ENCODE data around the gene TLDC2.

Gene TLDC2

DNA sequence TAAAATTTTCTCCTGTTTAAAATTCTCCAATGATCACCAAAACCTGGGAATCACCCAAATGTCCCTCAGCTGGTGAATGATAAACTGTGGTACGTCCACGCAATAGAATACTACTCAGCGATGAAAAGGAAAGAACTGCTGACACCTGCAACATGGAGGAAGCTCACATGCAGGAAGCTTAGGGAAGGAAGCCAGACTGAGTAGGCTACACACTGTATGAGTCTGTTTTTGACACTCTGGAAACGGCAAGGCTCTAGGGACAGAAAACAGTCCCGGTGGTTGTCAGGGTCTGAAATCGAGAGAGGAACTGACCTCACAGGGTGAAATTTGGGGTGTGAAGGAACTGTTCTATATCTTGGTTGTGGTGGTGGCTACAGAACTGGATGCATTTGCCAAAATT, 25.2 kb upstream of the TLDC2 start:
- no peak for DNase-seq

DNA sequence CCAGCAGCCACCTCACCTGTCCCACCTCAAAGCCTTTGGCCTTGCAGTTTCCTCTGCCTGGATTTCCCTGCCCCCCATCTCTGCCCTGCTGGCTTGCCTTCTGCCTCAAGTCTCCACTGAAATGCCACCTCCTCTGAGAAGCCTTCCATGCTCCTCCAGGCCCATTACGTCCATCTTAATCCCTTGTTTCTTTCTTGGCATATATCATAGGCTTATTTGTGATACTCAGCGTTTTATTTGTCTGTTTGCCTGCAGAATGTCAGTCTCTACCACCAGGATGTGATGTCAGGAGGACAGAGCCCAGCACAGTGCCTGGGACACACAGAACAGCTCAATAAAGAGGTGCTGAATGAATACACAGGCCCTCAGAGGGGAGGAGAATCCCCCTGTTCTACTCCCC, 24.4 kb upstream of the TLDC2 start:
- no peak for DNase-seq

DNA sequence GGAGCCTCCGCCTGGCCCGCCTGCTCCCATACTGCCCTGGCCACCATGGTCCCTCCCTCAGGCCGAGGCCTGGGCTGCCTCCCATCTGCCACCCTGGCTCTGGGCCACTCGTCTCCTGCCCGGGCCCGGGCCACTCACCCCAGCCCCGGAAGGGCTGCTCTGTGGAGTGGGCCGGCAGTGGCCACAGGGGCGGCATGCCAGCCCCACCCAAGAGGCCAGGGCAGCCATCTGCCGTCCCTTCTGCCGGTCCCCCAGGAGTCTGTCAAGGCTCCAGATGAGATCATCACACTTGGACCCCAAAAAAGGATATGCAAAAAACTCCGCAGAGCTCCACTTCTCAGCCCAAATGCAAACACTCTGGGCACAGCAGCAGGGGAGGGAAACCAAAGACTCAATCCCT, 23.8 kb upstream of the TLDC2 start:
- no peak for DNase-seq

DNA sequence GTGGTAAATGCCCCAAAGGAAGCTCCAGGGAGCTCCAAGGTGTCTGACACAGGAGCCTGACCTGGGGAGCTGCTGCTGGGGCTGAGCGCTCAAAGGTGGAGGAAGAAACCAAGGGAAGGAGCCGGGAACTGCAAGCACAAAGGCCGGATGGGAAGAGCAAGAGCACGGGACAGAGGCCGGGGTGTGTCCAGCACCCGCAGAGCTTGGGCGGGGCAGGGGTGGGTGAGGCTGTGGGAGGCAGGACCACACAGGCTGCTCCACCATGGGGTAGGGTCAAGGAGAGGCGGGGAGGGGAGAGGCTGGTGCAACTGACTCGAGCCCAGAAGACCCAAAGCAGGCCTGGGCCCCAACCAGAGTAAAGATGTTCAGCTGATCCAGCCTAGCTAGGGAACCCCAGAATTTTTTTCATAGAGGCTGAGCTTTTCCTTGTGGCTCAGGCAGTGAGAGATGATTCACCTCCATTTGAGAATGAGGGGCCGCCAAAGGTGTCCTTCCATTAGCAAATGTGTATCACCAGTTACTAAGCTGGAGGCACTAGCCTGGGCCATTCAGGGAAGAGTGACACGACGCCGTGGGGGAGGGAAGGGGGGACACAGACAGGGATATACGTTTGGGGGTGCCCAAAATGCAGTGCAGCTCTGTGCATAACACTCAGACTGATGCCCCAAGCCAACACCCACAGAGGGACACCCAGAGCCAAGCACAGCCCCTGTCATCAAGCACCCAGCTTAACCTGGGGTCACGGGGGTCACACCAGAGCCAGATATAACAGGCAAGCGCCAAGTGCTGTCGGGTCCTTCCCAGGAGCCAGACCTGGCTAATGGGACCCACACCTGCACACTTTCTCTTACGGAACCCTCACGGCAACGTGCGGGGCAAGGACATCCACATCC, 21.3 kb upstream of the TLDC2 start:
- no peak for DNase-seq

GRCh38 chr20:36855241-36855657, 20.7 kb upstream of the TLDC2 start:
- no peak for DNase-seq

DNA sequence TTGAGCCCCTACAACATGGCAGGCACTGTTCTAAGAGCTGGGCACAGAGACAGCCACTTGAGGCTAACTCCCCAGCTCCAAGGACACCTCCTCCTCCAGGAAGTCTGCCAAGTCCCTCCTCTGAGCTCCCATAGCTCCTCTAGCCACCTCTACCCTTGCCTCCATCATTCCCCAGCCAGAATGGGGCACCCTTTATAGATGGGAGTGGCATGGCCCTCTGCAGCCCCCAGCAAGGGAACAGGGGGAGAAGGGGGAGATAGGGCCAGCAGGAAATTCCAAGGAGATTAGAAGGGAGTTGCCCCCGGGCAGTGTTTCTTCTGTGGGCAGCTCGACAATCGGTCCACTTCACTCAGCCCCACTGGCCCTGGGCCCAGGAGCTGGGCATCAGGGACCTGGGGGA, 19.7 kb upstream of the TLDC2 start:
- DNase-seq = no peak

GRCh38 chr20:36856691-36857635, 19.0 kb upstream of the TLDC2 start:
- no peak for DNase-seq

DNA sequence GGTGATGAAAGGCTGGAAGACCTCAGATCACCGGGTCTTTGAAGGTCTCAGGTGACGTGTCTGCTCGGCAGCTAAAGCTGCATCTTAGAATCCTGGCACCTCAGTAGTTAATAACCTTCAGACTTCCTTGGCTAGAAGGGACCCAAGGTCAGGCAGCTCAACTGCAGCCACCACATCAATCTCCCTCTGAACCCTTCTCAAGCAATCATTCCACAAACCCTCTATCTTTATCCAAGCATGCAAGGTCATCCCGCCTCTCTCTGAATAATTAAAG, 16.7 kb upstream of the TLDC2 start:
- DNase-seq = no peak

- DNase-seq = no peak
Observed at GRCh38 chr20:36859700-36860330, 16.1 kb upstream of the TLDC2 start.

DNA sequence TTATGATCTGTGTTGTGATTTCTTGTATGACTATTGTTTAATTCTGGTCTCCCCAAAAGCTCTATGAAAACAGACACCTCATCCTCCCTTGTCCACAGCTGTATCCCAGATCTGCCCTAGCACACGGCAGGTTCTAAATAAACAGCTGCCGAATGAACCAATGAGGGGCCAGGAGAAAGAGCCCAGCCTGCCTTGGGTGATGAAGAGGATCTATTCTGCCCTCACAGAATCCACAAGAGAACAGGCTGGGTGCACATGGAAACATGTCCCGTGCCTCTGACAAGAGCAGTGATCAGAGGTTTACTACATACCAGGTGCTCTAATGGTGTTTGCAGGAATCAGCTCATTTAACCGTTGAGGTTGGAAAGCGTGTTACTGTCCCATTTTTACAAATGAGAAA, 15.6 kb upstream of the TLDC2 start:
- no peak for DNase-seq

DNA sequence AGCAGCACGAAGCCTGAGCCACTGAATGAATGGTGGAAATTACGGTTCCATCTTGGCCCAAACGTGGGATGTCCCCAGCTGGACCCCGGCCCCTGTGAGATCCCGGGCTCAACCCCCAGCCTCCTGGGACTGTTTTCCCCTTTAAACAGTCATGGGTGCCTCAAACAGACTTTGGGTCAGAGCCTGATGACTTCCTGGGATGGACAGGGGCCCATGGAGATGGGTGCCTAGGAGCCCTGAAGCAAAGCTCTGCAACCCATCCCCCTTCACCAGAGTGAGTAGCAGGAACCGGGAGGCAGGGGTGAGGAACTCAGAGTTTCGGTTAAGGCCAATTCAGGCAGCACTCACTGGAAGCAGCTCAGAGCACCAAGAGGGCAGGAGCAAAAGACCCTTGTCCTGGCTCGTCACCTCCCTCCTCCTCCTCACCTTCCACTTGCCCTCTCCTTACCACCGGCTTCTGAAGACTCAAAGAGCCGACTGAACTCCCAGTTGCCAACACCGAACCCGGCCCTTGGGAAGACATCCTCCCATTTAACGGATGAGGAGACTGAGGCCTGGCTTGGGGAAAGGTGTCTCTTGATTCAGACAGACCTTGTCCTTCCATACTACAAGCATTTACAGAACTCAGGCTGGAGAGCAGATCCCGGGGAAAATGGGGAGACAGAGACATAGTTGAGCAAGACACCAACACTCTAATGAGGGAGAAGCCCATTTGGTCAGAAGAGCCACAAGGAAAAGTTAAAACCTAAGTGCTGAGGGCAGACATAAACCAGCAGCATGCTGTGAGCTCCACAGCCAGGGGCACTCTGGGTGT, 14.9 kb upstream of the TLDC2 start:
- DNase-seq = no peak

GRCh38 chr20:36861625-36861874, 14.4 kb upstream of the TLDC2 start:
- DNase-seq = no peak

DNA sequence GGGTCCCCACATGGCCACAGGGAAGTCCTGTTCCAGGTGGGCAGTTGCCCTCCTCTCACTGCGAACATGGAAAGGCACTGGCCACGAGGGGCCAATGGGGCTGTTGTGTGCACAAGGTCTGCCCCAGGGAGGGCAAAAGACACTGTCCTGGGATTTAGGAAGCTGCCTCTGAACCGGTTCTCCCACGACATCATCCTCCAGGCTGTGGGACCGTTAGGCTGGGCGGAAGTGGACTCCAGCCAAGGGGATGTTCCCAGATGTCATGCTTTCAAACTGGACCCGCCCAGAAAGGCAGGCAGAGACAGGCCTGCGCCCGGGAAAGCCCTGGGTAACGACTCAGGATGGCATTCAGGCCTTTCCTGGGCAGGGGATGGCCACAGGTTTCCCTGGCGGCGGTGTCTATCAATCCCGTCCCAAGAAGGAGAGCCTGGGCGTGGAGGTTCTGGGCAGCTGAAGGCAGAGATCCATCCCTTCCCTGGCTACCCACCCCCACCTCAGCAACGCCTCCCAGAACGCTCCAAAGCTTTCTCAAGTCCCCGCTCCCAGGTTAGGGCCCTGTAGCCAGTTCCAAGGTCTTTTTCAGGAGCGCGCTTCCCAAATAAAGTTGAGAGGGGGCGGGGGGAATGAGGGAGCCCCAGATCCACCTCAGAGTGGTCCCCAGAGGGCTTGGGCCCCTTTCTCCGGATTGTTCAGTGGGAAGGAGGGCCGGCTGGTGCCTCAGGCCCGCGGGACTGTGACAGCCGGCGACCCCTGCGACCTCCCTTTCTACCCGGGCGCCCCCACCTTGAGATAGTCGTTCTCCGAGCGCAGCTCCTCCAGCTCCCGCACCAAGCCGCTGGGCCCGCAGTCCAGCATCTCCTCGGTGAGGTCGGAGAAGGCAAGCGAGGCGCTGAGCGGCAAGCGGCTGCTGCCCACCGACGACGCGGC, 13.8 kb upstream of the TLDC2 start:
- no peak for DNase-seq

- no peak for DNase-seq
Observed at GRCh38 chr20:36862857-36863668, 12.9 kb upstream of the TLDC2 start.

- no peak for DNase-seq
Observed at GRCh38 chr20:36865076-36865860, 10.7 kb upstream of the TLDC2 start.

GRCh38 chr20:36865861-36866149, 10.1 kb upstream of the TLDC2 start:
- DNase-seq = no peak

DNA sequence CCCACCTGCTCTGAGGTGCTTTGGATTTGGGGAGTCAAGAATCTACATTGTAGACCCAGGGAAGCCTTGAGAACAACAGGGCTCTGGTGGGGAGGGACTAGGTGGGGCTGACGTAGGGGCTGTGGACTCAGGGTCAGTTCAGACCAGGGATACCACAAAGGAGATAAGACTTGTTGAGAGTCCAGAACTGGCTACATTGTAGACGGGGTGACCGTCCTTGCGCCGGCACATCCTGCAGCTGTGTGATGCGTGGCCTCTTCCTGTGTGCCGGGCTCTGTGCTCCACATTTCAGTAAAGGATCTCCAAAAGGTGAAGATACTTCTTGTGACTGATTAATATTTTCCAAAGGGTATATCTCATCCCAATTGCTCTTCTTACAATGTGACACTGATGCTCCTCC, 9.8 kb upstream of the TLDC2 start:
- no peak for DNase-seq

DNA sequence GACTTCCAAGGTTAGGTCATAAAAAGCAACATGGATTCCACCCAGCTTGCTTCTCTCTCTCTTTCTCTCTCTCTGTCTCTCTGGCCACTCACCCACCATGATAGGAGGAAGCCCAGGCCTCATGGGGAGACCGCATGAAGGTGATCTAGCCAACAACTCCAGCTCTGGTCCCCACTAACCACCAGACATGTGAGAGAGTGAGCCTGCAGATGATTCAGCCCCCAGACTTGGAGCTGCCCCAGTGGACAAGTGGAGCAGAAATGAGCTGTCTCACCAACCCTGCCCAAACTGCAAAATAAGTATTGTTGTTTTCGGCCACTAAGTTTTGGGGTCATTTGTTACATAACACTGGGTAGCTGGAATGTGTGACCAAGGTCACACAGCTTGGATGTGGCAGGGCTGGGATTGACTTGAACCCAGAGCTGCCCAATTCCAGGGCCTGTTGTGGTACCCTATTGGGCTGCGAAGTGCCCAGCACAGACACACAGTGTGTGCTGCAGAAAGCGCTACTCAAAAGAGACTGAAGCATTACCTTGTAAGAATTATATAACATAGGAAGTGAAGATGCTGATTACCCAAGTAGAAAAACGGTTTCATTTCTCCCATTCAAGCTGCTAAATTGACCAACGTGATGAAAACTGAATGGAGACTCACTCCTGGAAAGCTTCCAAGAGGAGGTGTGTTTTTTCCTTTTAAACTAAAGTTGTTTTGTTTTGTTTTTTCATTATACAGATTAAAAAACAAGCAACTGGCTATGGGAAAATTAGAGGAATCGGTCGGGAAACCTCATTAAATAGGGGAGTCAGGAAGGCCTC, 9.1 kb upstream of the TLDC2 start:
- no peak for DNase-seq

All from NCI-H1930 (cell line).